LNCaP clone FGC (cell line): ENCODE results near the gene CYYR1.

ENCODE experiments used
- DNase-seq: peaks from one replicate; pipeline ENCODE4 v3.0.0-alpha.2; 2011; ENCODE audit warnings: low read depth
- H3K4me3 ChIP-seq: 2 replicates; pipeline ENCODE4 v1.5.1; 2011; ENCODE audit warnings: mild to moderate bottlenecking, low read depth, low read length, control low read depth
- CTCF ChIP-seq: IDR thresholded peaks from 2 replicates; pipeline ENCODE4 v1.5.1; 2012; ENCODE audit warnings: mild to moderate bottlenecking; ENCODE audit not compliant: control insufficient read depth, insufficient read depth; ENCODE audit errors: extremely low read depth

Gene CYYR1

GRCh38 chr21:26421724-26422123 is 151.4 kb downstream of the CYYR1 start:
- no peak for TF ChIP-seq CTCF
- H3K4me3 ChIP-seq = no peak overlapping the region
- no peak for DNase-seq
